Measurements from ENCODE around the gene CC2D2A. TPM values are rescaled to one million over a fixed set of nuclear protein-coding genes. Genes with fewer than 3 reads are reported as not detected.

Gene CC2D2A
- total and polyA plus RNA-seq, 2 of the 13 experiments (the other 11 are each of a cell fraction or from before 2014, with no cell fraction given) = 4.2 to 7.2 TPM

GRCh38 chr4:15585331-15585730 is 115.6 kb downstream of the CC2D2A start:
- no peak for TF ChIP-seq RFX1 (IDR thresholded peaks at IDR 0.05)
- H2AFZ ChIP-seq (ENCODE audit: low read length) = no peak overlapping the region
- BruUV-seq (replicated peaks) = no TSS peak
- no peak overlapping the region for H3K4me3 ChIP-seq (replicated peaks in 1 of 3; ENCODE audit: insufficient read depth in 1 of 3, low read depth in 2 of 3, low read length in 3 of 3)
- 97% methylated on average over 2 of the region's 2 CpGs for WGBS (ENCODE audit: low lambda C conversion rate)
- H3K79me2 ChIP-seq (ENCODE audit: insufficient read depth, low read length) = no peaks in the 10 kb centered on the region
- FAIRE-seq (no peak), ATAC-seq (no peak), DNase-seq (ENCODE audit: low spot score) (no peak)
- no peak overlapping the region for H3K4me2 ChIP-seq (ENCODE audit: low read depth, low read length)
- CTCF ChIA-PET (ENCODE audit: low intra/inter-chr PET ratio, low total read pairs) = no interaction called here
- no peaks in the 10 kb centered on the region for H3K27me3 ChIP-seq (ENCODE audit: control insufficient read depth in 1 of 2, insufficient read depth in 2 of 2, low read length in 2 of 2)
- no peaks in the 10 kb centered on the region for H3K4me1 ChIP-seq (ENCODE audit: insufficient read depth, low read length)
- in situ Hi-C loops (cut with HindIII; ENCODE audit: extremely low pct_ligation_motif_present, low pct_unique_long_range_greater_than_20kb) = no loop called here
- no peaks in the 10 kb centered on the region for H3K36me3 ChIP-seq (replicated peaks in 1 of 2; ENCODE audit: control insufficient read depth in 1 of 2, insufficient read depth in 2 of 2, low read length in 2 of 2)
- H3K9ac ChIP-seq (ENCODE audit: insufficient read depth, low read depth, low read length) = no peak overlapping the region
- POLR2A ChIA-PET = no interaction called here
- no peaks in the 10 kb centered on the region for H3K9me3 ChIP-seq (ENCODE audit: low read length)
- intact Hi-C loops (cut with micrococcal nuclease; ENCODE audit: unreplicated experiment) = no loop called here
- no peak overlapping the region for H3K27ac ChIP-seq (ENCODE audit: extremely low read length, insufficient read depth, low read length)
- no peaks in the 10 kb centered on the region for H4K20me1 ChIP-seq (ENCODE audit: insufficient read depth, low read length)

GRCh38 chr4:15586066-15586465 is 116.4 kb downstream of the CC2D2A start:
- Histone ChIP-seq H3K79me2 (ENCODE audit: insufficient read depth, low read length) (no peaks in the 10 kb centered on the region), H3K4me1 (ENCODE audit: insufficient read depth, low read length) (no peaks in the 10 kb centered on the region), H4K20me1 (ENCODE audit: insufficient read depth, low read length) (no peaks in the 10 kb centered on the region), H3K4me3 (replicated peaks in 1 of 3; ENCODE audit: insufficient read depth in 1 of 3, low read depth in 2 of 3, low read length in 3 of 3) (no peak overlapping the region), H3K9ac (ENCODE audit: insufficient read depth, low read depth, low read length) (no peak overlapping the region), H3K9me3 (ENCODE audit: low read length) (no peaks in the 10 kb centered on the region), H2AFZ (ENCODE audit: low read length) (no peak overlapping the region), H3K4me2 (ENCODE audit: low read depth, low read length) (no peak overlapping the region), H3K36me3 (replicated peaks in 1 of 2; ENCODE audit: control insufficient read depth in 1 of 2, insufficient read depth in 2 of 2, low read length in 2 of 2) (no peaks in the 10 kb centered on the region), H3K27me3 (ENCODE audit: control insufficient read depth in 1 of 2, insufficient read depth in 2 of 2, low read length in 2 of 2) (no peaks in the 10 kb centered on the region), H3K27ac (ENCODE audit: extremely low read length, insufficient read depth, low read length) (no peak overlapping the region)
- TF ChIP-seq EP300 (IDR thresholded peaks at IDR 0.05; ENCODE audit: low read depth in 2 of 2, low read length in 2 of 2) (no peak), EP300 (CRISPR knock-in tag; IDR thresholded peaks at IDR 0.05; ENCODE audit: borderline replicate concordance) (no peak), GABPA (IDR thresholded peaks at IDR 0.05; ENCODE audit: low read depth, low read length) (no peak), GABPA (CRISPR knock-in tag; IDR thresholded peaks at IDR 0.05; ENCODE audit: low read depth) (no peak), FOXJ3 (CRISPR knock-in tag; IDR thresholded peaks at IDR 0.05; ENCODE audit: borderline replicate concordance) (no peak), RFX5 (IDR thresholded peaks at IDR 0.05; ENCODE audit: low read depth, low read length) (no peak), CEBPG (CRISPR knock-in tag; IDR thresholded peaks at IDR 0.05) (no peak), DNMT1 (CRISPR knock-in tag; IDR thresholded peaks at IDR 0.05) (no peak), ZNF333 (CRISPR knock-in tag; IDR thresholded peaks at IDR 0.05; ENCODE audit: borderline replicate concordance) (no peak), EED (CRISPR knock-in tag; IDR thresholded peaks at IDR 0.05) (no peak), ELF3 (CRISPR knock-in tag; IDR thresholded peaks at IDR 0.05) (no peak), RFX1 (IDR thresholded peaks at IDR 0.05) (no peak), ZNF577 (CRISPR knock-in tag; IDR thresholded peaks at IDR 0.05; ENCODE audit: borderline replicate concordance, low read depth) (no peak), ATM (IDR thresholded peaks at IDR 0.05; ENCODE audit: borderline replicate concordance) (no peak), PAWR (CRISPR knock-in tag; IDR thresholded peaks at IDR 0.05; ENCODE audit: borderline replicate concordance) (no peak)
- POLR2A ChIA-PET = no interaction called here
- no TSS peak for BruUV-seq (replicated peaks)
- 86% methylated on average over 1 of the region's 1 CpG for WGBS (ENCODE audit: low lambda C conversion rate)
- ATAC-seq (no peak), FAIRE-seq (no peak), DNase-seq (ENCODE audit: low spot score) (no peak)
- CTCF ChIA-PET (ENCODE audit: low intra/inter-chr PET ratio, low total read pairs) = no interaction called here
- in situ Hi-C loops (cut with HindIII; ENCODE audit: extremely low pct_ligation_motif_present, low pct_unique_long_range_greater_than_20kb) (no loop called here), intact Hi-C loops (cut with micrococcal nuclease; ENCODE audit: unreplicated experiment) (no loop called here)
